Activated T-helper 1 cell treated with anti-CD3 and anti-CD28 coated beads, Interleukin-12 subunit alpha, Interleukin-12 subunit beta, Interleukin-2, Interleukin-4 antibody, amounts not matched to agents 30 ng/mL and 10 ng/mL and 1 ng/mL, durations not matched to agents 14 hours and 24 hours and 36 hours (primary cell): ENCODE data around the gene OR10T2. TPM values are rescaled to one million over a fixed set of nuclear protein-coding genes. Genes with fewer than 3 reads are reported as not detected.
"Not testable (repeated sequence)": the region's sequence is repeated elsewhere in the genome, so short reads cannot be mapped to it uniquely, and the experiment has no call there.

ENCODE experiments used
- DNase-seq: peaks from one replicate; pipeline ENCODE4 v3.0.0; 2021; ENCODE audit warnings: low spot score
- H3K27ac Mint-ChIP-seq: one replicate; pipeline ENCODE4 v1.8.0; 2021; ENCODE audit warnings: mild to moderate bottlenecking, mixed read lengths
- H3K27me3 Mint-ChIP-seq: one replicate; pipeline ENCODE4 v1.8.0; 2022; ENCODE audit warnings: mild to moderate bottlenecking, moderate library complexity, mixed read lengths; ENCODE audit not compliant: insufficient read depth
- H3K36me3 Mint-ChIP-seq: one replicate; pipeline ENCODE4 v1.8.0; 2021; ENCODE audit warnings: low read depth, mixed read lengths
- H3K4me1 Mint-ChIP-seq: one replicate; pipeline ENCODE4 v1.8.0; 2021; ENCODE audit warnings: low read depth, mixed read lengths
- H3K4me3 Mint-ChIP-seq: one replicate; pipeline ENCODE4 v1.8.0; 2021; ENCODE audit warnings: mild to moderate bottlenecking, moderate library complexity, mixed read lengths
- H3K9me3 Mint-ChIP-seq: one replicate; pipeline ENCODE4 v1.8.0; 2021; ENCODE audit warnings: mixed read lengths
- intact Hi-C: fragments of 100-400 bp; cut with micrococcal nuclease; formaldehyde crosslinking; loops from one replicate; pipeline ENCODE4 v1.15.1; 2024
- total RNA-seq: library from RNA; stranded (reverse); gene quantifications from 2 replicates; pipeline ENCODE4 v1.2.3, GENCODE V29; 2022

The OR10T2 gene
- total RNA-seq, 1 donor from 2014 or later: not detected

DNA sequence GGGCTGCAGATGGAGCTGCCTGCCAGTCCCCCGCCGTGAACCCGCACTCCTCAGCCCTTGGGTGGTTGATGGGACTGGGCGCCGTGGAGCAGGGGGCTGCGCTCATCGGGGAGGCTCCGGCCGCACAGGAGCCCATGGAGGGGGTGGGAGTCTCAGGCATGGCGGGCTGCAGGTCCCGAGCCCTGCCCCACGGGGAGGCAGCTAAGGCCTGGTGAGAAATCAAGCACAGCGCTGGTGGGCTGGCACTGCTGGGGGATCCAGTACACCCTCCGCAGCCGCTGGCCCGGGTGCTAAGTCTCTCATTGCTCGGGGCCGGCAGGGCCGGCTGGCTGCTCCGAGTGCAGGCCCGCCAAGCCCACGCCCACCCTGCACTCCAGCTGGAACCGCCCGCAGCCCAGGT, 50.3 kb downstream of the OR10T2 start:
- H3K4me1 Mint-ChIP-seq, H3K4me3 Mint-ChIP-seq, H3K9me3 Mint-ChIP-seq, H3K27me3 Mint-ChIP-seq, DNase-seq, intact Hi-C loops, H3K27ac Mint-ChIP-seq, H3K36me3 Mint-ChIP-seq: not testable (repeated sequence)

Other genes with a start within 250 kb of the OR10T2 start
- 0.22 TPM in 1 of 2 replicates, not detected in the other for gene CD1D, start 218.6 kb downstream of the OR10T2 start, total RNA-seq
- not detected in 2 replicates for gene CD1A, start 145.0 kb downstream of the OR10T2 start, total RNA-seq
- gene CD1C, start 109.5 kb downstream of the OR10T2 start, total RNA-seq: 0.20 and 0.23 TPM in 2 replicates
- gene CD1B, start 67.9 kb downstream of the OR10T2 start, total RNA-seq: not detected in 2 replicates
- gene CD1E, start 45.6 kb downstream of the OR10T2 start, total RNA-seq: not detected in 2 replicates
- gene OR10K2, start 26.8 kb upstream of the OR10T2 start, total RNA-seq: not detected in 2 replicates
- gene OR10K1, start 62.4 kb upstream of the OR10T2 start, total RNA-seq: not detected in 2 replicates
- gene OR10R2, start 72.8 kb upstream of the OR10T2 start, total RNA-seq: not detected in 2 replicates
- gene OR6Y1, start 154.9 kb upstream of the OR10T2 start, total RNA-seq: not detected in 2 replicates
- not detected in 2 replicates for gene OR6P1, start 171.1 kb upstream of the OR10T2 start, total RNA-seq
- not detected in 2 replicates for gene OR10X1, start 180.4 kb upstream of the OR10T2 start, total RNA-seq
- gene OR10Z1, start 205.8 kb upstream of the OR10T2 start, total RNA-seq: not detected in 2 replicates